Stimulated activated CD4-positive, alpha-beta T cell treated with anti-CD3 and anti-CD28 coated beads, Interleukin-15, amount 100 ng/mL, for 48 hours (primary cell): ENCODE results near the gene NFXL1.

Source experiments
- DNase-seq, 2 donors: peaks; one replicate each; pipeline ENCODE4 v3.0.0-alpha.2; 2020; ENCODE audit warnings: low read depth in 2 of 2

NFXL1 gene

DNA sequence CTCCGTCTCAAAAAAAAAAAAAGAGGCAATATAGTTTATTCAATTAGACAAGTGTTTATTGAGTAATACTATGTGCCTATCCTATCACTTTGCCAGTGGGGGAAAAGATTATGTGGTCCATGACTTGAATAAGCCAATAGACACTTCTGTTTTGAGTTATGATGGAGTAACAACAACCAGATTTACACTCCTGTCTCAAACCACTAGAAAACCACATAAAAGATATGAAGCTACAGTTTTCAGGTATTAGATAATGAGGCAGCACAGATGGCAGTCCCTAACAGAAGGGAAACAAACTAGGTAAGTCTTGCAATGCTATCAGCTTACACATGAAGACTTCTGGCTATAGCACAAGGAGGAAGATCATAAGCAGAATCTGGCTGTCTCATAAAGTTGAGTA lies 22.5 kb downstream of the NFXL1 start:
- DNase-seq = no peak

DNA sequence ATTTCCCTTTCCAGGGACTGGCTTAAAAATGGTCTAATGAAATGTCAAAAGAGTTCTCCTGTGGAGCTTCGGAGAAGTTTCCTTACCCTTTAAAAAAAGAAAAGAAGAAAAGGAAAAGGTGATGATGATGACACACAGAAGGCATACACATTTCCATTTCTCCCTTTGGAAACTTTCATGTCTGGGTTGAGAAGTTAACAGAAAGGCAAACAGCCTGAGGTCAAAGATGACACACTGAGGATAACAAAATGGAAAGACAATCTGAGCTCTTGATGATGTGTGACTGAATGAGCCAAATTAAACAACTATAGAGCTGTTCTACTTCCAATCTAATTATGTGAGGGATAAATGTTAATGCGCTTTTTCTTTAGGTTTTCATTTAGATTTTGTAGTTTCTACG lies 32.2 kb downstream of the NFXL1 start:
- DNase-seq = no peak

DNA sequence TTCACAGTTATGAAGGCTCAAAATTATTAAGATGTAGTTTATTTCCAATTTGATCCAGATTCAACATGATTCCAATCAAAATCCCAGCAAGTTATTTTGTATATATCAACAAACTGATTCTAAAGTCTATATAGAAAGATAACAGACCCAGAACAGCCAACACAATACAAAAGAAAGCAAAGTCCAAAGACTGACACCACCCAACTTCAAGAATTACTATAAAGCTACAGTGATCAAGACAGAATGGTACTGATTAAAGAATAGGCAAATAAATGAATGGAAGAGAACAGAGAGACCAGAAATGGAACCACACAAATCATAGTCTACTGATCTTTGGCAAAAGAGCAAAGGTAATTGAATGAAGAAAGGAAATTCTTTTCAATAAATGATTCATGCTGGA lies 34.9 kb downstream of the NFXL1 start:
- DNase-seq = no peak

DNA sequence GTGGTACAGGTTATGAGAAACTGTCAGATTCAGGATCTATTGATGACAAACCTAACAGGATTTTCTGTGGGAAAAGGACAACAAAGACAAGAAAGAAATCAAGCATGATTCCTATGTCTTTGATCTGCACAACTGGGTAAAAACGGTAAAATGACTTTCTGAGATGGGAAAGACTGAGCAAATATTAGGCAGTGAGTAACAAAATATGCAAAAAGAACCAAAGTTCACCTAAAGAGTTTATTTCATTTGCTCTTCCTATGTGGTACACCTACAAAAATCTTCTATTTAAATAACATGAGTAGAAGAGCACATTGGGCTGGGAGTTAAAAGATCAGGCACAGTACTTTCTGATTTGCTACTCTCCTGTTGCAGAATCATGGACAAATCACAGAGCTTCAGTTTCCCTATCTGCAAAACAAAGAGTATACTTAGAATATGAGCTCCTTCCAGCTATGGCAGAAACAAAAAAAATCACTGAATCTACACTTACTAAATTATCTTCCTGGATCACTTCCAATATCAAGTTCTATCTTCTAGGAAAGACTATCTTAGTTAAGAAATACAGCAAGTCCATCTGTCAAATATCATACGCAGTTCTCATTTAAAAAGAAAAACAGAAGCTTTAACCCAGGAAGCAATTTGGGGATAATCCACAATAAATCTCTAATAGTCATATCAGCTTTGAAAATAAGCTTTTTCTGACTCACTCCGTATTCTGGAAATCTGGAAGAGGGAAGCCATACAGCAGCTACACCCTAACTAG lies 37.4 kb downstream of the NFXL1 start:
- no peak for DNase-seq

DNA sequence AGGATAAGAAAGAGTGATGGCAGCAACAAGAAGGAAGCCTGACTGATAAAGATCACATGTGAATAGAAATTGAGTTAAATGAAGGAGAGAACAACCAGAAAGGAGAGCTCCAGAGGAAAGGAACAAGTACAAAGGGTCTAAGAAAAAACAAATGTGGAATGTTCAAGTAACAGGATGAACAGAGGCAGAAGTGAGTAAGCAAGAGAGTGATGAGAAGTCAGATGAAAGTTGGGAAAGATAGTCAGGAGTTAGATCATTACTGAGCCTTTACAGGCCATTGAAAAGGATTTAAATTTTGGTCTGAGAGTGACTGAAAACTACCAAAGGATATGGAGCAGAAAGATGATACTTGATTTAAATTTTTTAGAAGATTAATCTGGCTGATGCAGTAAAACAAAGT lies 38.1 kb downstream of the NFXL1 start:
- no peak for DNase-seq

DNA sequence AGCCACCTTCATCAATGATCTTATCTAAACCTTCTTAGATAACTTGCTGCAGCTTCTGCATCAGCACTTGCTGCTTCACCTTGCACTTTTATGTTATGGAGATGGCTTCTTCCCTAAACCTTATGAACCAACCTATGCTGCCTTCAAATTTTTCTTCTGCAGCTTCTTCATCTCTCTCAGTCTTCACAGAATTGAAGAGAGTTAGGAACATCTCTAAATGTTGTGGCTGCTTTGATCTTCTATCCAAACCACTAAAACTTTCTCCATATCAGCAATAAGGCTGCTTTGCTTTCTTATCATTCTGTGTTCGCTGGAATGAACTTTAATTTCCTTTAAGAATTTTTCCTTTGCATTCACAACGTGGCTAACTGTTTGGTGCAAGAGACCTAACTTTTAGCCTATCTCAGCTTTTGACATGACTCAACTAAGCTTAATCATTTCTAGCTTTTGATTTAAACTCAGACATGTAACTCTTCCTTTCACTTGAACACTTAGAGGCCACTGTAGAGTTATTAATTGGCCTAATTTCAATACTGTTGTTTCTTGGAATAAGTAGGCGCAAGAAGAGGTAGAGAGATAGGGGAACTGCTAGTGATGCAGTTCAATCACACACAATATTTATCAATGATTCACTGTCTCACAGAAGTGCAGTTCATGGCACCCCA lies 40.4 kb downstream of the NFXL1 start:
- no peak for DNase-seq

DNA sequence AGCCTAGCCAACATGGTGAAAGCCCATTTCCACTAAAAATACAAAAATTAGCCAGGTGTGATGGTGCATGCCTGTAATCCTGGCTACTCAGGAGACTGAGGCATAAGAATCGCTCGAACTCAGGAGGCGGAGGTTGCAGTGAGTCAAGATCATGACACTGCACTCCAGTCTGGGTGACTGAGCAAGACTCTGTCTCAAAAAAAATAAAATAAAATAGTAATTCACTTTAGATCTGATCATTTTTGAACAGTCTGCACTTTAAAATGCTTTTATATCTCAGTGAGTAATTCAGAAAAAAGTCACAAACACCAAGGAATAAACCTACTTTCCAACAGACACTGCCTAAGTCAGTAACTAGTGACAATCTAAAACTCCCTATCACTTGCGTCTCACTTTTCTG lies 50.9 kb downstream of the NFXL1 start:
- no peak for DNase-seq

DNA sequence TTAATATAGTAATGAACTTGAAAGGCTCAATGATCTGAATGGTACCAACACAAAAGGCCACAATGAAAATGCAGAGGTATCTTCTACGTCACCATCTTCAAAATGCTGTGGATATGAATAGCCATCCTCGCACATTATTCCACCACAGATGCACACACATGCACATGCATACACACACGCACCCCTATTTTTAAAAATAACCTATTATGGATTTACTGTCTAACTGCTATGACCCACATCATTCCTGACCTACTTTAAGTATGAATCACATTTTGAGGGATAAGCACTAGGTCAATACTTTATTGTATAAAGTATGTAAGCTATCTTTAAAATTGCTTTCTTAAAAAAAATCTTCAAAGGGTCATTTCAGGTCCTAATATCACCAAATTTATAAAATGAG lies 52.1 kb downstream of the NFXL1 start:
- DNase-seq = no peak

DNA sequence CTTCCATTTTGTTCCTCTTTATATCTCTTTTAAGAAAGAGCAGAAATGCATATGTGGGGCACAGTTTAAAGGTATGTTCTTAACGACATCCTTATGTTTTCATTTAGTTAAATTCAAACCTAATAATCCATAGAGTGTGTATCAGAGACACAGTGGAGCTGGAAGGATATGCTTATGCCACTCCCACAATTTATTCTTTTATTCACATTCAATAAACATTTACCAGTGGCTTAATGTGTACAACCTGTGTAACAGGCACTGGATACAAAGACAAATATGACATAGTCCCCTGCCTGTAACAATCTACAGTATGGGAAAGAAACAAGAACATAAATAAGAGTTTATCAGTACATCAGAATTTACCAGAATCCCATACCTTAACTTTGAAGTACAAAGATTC lies 54.1 kb downstream of the NFXL1 start:
- no peak for DNase-seq

DNA sequence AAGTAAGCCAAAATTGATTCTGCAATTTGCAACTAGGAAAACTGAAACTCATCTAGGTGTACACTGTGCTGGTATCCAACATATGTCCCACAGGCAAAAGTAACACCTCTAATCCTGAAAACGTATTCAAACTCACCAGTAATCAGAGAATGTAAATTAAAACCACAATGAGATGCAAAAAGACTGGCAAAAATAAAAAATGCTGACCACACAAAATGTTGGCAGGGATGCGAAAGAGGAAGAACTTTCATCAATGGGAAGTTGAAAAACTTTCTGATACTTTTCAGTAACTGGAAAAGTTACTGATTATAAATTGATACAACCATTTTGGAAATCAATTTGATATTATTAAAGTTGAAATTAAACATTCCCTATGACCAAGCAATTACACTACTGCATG lies 56.4 kb downstream of the NFXL1 start:
- DNase-seq = no peak

DNA sequence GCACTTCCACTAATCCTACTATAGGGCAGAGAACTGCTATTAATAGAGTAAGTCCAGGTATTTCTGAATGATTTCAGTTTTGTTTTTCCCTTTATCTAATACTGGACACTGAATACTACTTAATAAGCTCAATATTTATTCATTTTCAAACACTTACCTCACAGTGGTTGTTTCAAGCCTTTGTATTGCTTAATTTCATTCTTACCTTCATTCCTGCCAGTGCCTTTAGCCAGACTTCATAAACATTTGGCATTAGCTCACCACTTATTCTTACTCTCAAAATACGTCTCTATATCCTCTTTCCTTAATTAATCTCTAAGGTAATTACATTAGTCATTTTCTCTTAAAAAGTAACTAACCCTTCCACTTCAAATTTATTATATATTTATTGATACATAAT lies 57.7 kb downstream of the NFXL1 start:
- DNase-seq = no peak

DNA sequence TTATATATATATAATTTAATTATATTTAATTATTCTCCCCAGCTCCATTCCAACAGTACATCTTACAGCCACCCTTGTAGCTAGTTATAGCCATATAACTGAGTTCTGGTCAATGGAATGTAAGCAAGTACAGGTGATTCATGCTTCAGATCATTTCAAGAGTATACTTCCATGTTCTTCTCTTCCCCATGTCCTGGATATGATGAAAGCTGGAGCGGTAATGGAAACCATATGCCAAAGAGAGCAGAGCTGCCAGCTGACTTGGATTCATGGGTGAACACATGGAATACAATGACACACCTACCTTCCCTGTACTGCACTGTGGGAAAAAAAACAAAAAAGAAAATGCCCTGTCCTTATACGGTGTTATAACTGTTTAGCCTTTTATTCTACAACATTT lies 59.0 kb downstream of the NFXL1 start:
- DNase-seq = no peak

DNA sequence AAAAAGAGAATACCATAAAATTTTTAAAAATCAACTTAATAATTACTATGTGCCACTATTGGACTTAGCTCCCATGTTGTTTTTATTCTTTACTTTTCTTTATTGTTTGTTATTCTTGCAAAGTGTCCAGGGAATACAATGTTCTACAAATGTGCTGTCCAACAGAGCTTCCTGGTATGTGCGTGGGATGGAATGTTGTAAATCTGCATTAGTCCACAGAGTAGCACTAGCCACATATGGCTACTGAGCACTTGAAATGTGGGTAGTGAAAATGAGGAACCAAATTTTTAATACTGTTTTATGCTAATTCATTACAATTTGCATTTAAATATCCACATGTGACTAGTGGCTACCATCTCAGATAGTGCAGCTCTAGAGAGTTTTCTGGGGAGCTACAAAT lies 62.2 kb downstream of the NFXL1 start:
- DNase-seq = no peak

DNA sequence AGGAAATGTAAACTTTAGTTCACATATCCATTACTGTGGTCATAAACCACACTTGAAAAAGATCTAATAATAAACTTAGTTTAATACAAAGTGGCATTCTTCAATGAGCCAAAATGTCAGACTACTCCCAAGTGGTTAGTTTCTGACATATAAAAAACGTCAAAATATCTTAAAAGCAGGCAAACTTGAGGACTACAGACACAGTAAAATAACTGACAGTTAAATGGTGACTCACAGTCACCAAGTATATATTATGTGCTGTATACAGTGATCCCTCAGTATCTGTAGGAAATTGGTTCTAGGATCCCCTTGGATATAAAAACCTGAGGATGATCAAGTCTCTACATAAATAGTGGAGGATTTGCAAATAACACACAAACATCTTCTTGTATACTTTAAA lies 64.9 kb downstream of the NFXL1 start:
- DNase-seq = no peak

DNA sequence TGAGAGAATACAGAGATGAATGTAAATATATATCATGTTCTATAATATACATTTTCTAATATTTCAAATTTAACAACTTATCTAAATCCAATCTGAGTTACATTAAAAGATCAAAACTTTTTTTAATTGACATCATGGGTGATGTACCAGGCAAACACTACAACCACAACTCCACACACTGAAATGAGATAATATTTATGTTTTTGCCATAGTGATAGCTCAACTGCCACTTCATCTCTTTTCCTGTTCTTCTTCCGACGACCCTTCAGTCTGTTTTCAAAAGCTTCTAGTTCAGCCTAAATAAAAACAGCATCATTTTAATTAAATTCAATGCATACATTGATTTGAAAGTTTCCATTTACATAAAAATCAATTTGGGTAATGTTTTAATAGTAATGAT lies 66.3 kb downstream of the NFXL1 start:
- no peak for DNase-seq

DNA sequence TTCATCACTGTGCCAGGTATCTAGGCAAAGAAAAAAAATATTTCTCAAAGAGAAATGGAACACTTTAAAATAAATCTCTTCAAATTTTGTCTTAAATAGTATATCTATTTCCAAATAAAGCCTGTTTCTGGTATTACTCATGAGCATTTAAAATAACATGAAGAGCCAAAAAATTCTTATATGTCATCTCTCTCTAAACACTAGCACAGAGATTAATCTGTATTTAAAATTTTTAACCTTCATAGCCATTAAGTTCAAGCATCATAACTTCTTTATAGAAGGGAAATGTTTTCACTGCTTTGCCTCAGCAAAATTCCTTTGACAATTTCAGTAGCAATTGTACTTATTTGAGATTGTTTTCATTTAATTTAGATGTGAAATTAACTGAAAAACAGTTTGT lies 71.4 kb downstream of the NFXL1 start:
- no peak for DNase-seq

DNA sequence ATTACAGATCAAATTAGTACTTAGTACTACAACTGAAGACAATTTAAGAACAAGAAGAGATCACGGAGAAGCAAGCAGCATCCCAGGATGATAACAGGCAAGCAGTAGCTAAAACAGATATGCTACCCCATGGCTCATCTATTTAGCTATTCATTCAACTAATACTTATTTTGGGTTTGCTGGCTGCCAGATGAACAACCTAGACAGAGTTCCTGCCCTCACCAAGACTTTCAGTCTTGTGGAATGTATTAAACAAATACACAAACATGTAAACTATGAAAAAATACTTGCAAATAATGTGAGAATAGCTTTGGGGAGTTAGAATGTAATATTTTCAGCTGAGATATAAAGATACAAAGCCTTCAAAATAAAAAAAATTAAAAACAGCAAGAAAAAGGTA lies 74.1 kb downstream of the NFXL1 start:
- no peak for DNase-seq

DNA sequence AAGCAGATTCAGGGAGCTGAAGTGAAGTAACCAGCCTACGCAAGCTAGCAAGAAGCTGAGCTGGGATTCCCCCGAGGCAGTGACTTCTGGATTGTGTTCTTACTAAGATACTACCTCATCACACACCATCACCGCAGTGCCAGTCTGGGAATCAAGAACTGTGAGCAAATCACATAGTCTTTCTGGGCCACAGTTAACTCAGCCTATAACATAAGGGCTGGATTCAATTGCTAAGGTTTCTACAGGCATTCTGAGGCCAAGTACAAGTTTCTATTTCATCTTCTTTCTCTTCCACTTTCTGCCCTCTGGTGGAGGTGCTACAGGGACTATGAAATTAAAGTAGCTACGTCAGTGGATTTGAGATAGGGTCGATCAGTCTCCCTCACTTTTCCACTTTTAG lies 75.1 kb downstream of the NFXL1 start:
- DNase-seq = peak; percentile 61 to 64

DNA sequence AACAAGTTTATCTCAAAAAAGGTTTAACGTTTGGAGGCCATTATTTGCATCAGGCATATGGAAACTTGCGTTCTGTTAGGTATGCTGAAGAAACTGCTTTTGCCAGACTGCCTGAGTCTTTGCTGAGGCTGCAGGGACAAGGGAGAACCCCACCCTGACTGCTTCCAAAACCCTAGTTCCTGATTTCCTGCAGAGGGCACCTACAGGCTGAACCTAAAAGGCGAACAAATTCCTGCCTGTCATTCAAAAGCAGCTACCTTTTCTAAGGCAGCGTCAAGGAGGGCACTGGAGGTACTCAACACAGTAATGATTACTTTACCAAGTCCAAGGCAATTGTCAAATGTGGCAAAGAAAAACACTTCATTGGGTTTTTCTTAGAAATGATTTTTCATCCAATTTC lies 75.9 kb downstream of the NFXL1 start:
- DNase-seq = no peak

DNA sequence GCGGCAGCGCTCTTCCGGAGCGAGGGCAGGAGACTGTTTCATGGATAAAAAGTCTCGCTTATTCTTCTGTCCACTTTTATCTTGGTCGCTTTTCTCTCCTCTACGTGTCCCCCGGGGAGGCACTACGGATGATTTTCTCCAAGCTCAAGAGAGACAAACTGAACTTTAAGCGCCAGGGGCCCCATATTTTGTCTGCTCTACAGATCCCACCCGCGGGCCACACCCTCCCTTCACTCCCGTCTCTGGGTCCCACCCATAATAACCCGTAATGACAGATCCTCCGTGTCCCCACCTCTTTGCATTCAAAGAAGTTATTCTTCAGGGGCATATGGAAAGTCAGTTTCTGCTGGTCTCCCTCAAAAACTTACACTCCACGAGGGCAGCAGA lies 76.5 kb downstream of the NFXL1 start, which contains the start of gene CORIN:
CORIN (minus strand) TSS at position 160 of the 387 bp plus-strand sequence; CDS start at position 42, 118 bp downstream.
- no peak for DNase-seq

DNA sequence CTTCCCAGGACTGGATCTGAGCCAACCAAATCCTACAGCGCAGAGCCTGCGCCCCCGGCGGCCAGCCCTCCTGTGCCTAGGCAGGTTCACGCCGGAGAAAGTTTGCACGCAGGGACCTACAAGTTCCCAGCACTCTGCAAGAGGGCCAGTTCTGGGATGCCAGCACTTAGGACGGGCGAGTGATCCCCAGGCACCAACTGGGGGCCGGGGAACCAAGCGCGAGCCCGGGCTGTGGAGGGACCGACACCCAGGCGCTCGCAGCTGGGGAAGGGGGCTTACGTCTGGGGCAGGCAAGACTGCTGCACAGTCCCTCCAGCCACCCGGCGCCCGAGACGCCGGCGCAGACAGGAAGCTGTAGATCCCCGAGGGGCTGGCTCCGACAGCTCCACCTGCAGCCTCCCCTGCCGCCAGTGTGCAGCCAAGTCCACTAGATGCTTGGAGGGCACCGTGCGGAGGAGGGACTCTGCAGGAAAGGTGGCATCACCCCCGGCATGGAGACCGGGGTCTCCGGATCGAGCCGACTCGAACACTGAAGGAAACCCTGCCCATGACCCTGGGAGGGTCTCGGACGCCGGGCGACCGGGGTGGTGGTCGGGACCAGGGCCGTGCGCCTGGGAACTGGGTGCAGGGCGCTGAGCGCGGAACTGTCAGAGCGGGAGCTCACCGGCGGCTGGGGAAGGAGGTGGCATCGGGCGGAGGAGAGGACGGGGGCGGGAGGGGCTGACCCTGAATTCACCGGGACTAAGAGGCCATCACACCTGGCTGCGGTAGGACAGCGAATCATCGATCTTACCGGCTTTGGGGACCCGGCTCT lies 77.1 kb downstream of the NFXL1 start:
- DNase-seq = peak in 1 of 2 donors; percentile 25

DNA sequence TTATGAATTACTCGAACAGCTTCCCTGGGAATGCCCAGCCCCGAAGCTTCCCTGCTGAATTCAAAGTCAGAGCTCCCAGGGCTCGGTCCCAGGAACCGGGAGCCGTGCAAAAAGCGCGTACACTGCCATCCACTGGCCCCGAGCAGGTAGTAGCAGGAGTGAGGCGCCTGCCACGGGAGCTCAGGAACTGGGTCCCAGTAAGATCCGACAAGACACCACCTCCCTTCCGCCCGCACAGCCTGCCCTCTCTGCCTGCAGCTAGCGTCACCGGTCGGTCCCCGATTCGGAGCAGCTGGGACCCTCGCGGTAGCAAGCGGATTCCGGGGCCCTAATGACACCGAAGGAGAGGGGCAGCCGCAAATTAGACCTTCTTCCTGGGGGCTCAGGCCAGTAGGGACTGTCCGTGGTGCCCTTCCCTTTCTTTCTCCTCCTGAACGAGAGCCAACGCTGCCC lies 77.7 kb downstream of the NFXL1 start:
- DNase-seq = peak; percentile 41 to 57

DNA sequence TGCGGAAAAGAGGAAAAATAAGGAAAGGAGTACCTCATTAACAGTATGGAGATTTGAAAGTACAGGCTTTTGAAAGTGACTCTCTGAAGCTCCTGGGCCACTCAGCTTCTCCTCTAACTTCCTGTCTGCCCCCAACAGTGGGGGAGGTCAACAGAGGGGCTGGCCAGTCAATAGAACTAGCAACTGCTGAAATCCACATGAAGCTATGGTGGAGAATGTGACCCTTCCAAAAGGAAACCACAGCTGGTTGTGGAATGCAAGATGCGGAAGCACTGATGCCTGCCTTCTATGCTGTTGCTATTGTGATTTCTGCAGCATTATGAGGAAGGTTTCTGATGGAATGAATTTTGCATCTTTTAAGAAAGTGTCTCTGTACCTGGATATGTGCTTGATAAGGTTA lies 78.9 kb downstream of the NFXL1 start:
- no peak for DNase-seq
